ENCODE results near the gene RIPK1. TPM values are rescaled to one million over a fixed set of nuclear protein-coding genes. Genes with fewer than 3 reads are reported as not detected.
A peak's percentile ranks its signal among the peaks of the same experiment; 100 is the strongest.

RIPK1 gene
- total RNA-seq, 4 donors from 2014 or later: 8.6 to 12.0 (median 10.3) TPM

DNA sequence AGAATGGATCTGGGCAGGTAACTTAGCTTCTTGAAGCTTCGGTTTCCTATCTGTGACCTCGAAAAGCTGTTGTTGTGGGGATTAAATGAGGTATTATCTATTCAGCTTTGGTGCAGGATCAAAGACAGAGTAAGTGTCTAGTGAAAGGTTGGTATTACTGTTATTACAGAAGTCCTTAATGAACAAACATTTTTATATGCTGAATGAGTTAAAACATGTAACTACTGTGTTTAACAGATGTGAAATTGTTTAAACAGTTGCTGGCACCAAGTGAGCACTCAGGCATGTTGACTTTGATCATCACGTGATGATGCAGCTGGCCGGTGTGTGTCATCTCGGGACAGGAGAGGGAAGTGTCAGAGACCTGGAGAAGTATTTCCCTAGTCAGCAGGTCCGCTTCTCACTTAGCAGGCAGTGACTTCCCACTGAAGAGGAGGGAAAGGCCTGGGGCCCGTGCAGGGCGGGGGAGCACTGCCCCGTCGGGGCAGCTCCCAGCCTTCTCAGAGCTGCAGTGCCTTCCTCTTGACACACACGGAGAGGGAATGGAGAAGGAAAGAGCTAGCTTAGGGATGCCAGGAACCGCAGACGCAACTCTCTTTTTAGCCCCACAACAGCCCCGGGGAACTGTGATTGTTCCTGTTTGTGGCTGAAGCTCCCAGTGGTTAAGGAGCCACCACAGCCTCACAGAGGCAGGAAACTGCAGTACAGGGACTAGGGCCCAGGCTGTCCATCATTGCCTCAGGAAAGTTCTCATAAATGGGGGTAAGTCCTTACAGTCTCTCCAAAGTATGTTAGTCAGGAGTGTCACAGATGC is 71.0 kb downstream of the RIPK1 start:
- DNase-seq (peak; percentile 65 to 78), ATAC-seq (peak; percentile 86 to 95)
- Histone ChIP-seq H3K27ac (peak overlapping the region; percentile 47 to 75 (median 70)), H3K4me1 (peaks cover 8 to 20% of the 10 kb centered on the region in 2 donors), H3K27me3 (no peaks in the 10 kb centered on the region), H3K9me3 (no peaks in the 10 kb centered on the region), H3K4me3 (no peak overlapping the region), H3K36me3 (peaks cover 2 to 54% of the 10 kb centered on the region in 2 donors)
- in situ Hi-C loops (cut with MboI; ENCODE audit: low sequenced_read_pairs in 4 of 4): loop anchor here in 1 of 4 donors (25.0 kb wide), 1 partner anchor 598 kb away; no protein-coding TSS in a partner anchor
- TF ChIP-seq, protein P1, sequence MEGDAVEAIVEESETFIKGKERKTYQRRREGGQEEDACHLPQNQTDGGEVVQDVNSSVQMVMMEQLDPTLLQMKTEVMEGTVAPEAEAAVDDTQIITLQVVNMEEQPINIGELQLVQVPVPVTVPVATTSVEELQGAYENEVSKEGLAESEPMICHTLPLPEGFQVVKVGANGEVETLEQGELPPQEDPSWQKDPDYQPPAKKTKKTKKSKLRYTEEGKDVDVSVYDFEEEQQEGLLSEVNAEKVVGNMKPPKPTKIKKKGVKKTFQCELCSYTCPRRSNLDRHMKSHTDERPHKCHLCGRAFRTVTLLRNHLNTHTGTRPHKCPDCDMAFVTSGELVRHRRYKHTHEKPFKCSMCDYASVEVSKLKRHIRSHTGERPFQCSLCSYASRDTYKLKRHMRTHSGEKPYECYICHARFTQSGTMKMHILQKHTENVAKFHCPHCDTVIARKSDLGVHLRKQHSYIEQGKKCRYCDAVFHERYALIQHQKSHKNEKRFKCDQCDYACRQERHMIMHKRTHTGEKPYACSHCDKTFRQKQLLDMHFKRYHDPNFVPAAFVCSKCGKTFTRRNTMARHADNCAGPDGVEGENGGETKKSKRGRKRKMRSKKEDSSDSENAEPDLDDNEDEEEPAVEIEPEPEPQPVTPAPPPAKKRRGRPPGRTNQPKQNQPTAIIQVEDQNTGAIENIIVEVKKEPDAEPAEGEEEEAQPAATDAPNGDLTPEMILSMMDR (IDR thresholded peaks at IDR 0.05 in 4 of 5, conservative IDR thresholded peaks at IDR 0.05 in 1 of 5): no peak
- no peak for TF ChIP-seq POLR2A (IDR thresholded peaks at IDR 0.05)
- intact Hi-C loops (cut with DNase I; ENCODE audit: low total_unique reads): no loop called here

DNA sequence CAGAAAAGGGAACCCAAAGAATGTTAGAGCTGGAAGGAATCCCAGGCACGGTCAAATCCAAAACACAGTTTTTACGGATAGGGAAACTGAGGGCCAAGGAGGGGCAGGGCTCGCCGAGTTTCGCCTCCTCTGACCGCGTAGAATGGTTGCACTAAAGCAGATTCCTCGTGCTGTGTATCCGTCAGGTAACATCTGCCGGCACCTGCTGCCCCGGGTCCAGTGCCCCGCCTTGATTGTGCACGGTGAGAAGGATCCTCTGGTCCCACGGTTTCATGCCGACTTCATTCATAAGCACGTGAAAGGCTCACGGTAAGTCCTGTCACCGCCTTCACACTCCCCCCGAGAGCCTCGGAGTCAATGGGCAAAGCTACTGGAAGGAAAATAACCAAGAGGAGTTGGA is 71.9 kb downstream of the RIPK1 start:
- in situ Hi-C loops (cut with MboI; ENCODE audit: low sequenced_read_pairs in 4 of 4): loop anchor here in 1 of 4 donors (25.0 kb wide), 1 partner anchor 597 kb away; no protein-coding TSS in a partner anchor

DNA sequence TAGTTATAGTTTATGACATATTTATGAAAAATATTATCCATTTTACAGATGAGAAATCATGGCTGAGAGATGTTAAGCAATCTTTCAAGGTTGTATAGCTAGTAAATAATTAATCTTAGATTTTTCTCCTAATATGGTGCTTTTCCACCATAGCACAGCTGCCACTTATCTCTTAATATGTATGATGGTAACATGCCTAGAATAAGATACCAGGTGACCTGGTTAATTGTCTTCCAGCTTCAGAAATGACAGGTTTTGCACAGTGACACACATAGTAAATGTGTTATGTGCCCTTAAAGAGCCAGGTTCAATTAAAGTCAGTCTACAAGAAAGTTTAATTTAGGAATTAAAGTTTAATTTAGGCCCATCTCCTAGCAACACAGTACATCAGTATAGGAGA is 74.2 kb downstream of the RIPK1 start:
- Histone ChIP-seq H3K9me3 (no peaks in the 10 kb centered on the region), H3K4me3 (no peak overlapping the region), H3K36me3 (peaks cover 2 to 42% of the 10 kb centered on the region in 2 donors), H3K4me1 (peaks cover 8 to 20% of the 10 kb centered on the region in 2 donors), H3K27me3 (no peaks in the 10 kb centered on the region), H3K27ac (no peak overlapping the region)
- intact Hi-C loops (cut with DNase I; ENCODE audit: low total_unique reads) (no loop called here), in situ Hi-C loops (cut with MboI; ENCODE audit: low sequenced_read_pairs in 4 of 4) (loop anchor here in 1 of 4 donors (25.0 kb wide), 1 partner anchor 595 kb away; no protein-coding TSS in a partner anchor)
- DNase-seq (no peak), ATAC-seq (no peak)
- no peak for TF ChIP-seq POLR2A (IDR thresholded peaks at IDR 0.05)
- TF ChIP-seq, protein P1 (IDR thresholded peaks at IDR 0.05 in 4 of 5, conservative IDR thresholded peaks at IDR 0.05 in 1 of 5): no peak

More for the DNA sequence above, 71.9 kb downstream of the RIPK1 start:
- Histone ChIP-seq H3K36me3 (peaks cover 2 to 54% of the 10 kb centered on the region in 2 donors), H3K4me1 (peaks cover 8 to 20% of the 10 kb centered on the region in 2 donors), H3K9me3 (no peaks in the 10 kb centered on the region), H3K27ac (peak overlapping the region in 3 of 4 donors; percentile 47 to 75 (median 74)), H3K4me3 (no peak overlapping the region), H3K27me3 (no peaks in the 10 kb centered on the region)
- DNase-seq (no peak), ATAC-seq (no peak)
- TF ChIP-seq, protein P1 (IDR thresholded peaks at IDR 0.05 in 4 of 5, conservative IDR thresholded peaks at IDR 0.05 in 1 of 5): no peak
- no peak for TF ChIP-seq POLR2A (IDR thresholded peaks at IDR 0.05)
- intact Hi-C loops (cut with DNase I; ENCODE audit: low total_unique reads): no loop called here

DNA sequence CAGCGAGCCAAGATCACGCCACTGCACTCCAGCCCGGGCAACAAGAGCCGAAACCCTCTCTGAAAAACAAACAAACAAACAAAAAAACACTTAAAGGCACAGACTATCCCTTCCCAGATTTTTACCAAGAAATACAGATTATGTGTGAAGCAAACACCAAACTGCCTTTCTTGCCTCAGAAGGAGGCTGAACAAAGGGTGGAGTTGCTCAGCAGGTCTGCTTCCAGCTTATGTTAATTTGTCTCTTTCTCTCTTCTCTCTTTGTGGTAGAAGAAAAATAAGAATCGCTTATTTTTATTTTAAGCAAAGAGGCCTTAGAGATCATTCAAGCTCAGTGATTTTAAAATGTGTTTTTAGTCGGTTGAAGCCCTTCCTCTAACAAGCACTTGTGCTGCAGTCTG is 74.9 kb downstream of the RIPK1 start:
- H3K27ac ChIP-seq: no peak overlapping the region
- in situ Hi-C loops (cut with MboI; ENCODE audit: low sequenced_read_pairs in 4 of 4): loop anchor here in 1 of 4 donors (25.0 kb wide), 1 partner anchor 594 kb away; no protein-coding TSS in a partner anchor
- DNase-seq: no peak
- no peak for ATAC-seq
- H3K36me3 ChIP-seq: peaks cover 2 to 46% of the 10 kb centered on the region in 2 donors
- intact Hi-C loops (cut with DNase I; ENCODE audit: low total_unique reads): no loop called here
- TF ChIP-seq, protein P1 (IDR thresholded peaks at IDR 0.05 in 4 of 5, conservative IDR thresholded peaks at IDR 0.05 in 1 of 5): no peak
- no peak for TF ChIP-seq POLR2A (IDR thresholded peaks at IDR 0.05)
- H3K9me3 ChIP-seq: no peaks in the 10 kb centered on the region
- no peaks in the 10 kb centered on the region for H3K27me3 ChIP-seq
- H3K4me3 ChIP-seq: no peak overlapping the region
- H3K4me1 ChIP-seq: peaks cover 8 to 17% of the 10 kb centered on the region in 2 donors

All from gastrocnemius medialis (tissue), 4 donors.